GM18519 (cell line): ENCODE results near the gene ACTG2.

Experiments
- ATAC-seq: cut with Tn5 transposase; IDR thresholded peaks from one replicate; pipeline ENCODE4 v1.9.1; 2021; ENCODE audit warnings: mild to moderate bottlenecking, moderate library complexity; ENCODE audit not compliant: unreplicated experiment, low FRiP score

The ACTG2 gene

DNA sequence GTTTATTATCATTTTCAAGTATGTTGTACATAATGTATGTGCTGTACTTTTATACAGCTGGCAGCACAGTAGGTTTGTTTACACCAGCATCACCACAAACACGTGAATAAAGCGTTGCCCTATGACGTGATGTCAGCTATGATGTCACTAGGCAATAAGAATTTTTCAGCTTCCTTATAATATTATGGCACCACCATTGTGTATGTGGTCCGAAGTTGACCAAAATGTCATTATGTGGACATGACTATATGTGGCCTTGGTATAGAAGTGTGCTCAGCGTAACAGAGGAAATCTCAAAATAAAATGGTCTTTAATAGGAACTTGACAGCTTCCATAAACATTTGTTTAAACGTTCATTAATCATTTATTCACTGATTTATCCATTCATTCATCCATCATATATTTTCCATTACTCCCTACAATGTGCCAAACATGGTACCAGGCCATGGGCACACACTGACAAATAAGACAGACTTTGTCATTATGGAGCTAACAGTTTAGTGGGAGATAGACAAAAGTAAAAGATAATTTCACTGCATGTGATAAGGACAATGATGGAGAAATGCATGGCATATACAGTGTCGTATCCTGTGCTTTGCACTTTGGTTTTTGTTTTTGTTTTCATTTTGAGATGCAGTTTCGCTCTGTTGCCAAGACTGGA lies 18.9 kb downstream of the ACTG2 start:
- no peak for ATAC-seq

DNA sequence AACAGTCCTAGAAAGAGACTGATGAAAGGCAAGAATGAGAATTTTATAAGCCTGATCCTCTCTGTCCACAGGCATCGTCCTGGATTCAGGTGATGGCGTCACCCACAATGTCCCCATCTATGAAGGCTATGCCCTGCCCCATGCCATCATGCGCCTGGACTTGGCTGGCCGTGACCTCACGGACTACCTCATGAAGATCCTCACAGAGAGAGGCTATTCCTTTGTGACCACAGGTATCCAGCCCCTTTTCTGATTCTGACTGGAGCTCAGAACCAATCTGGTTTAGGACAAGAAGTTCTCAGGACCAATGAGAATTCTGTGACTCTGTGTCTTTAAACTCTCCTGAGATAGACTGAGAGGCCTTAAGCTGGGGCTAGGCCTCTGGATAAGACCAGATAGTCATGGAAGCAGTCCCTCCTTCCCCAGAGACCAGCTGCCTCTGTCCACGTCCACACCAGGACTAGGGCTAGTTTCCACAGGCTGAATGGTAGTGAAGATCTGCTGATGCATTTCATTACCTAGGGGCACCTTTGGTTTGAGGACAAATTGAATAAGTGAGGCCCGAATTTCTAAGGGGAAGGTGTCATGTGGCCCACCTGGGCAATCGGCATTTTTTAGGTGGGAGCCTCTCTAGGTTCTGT lies 20.7 kb downstream of the ACTG2 start:
- no peak for ATAC-seq

DNA sequence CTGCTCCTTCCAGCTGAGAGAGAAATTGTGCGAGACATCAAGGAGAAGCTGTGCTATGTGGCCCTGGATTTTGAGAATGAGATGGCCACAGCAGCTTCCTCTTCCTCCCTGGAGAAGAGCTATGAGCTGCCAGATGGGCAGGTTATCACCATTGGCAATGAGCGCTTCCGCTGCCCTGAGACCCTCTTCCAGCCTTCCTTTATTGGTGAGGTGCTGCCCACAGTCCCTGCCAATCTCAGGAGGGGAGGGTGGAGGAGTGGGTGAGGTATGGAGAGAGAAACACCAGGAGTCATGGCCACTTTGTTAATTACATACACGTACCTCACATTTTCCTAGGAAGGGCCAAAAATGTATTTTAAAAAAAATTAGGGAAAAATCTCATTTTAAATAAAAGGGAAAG lies 21.9 kb downstream of the ACTG2 start:
- no peak for ATAC-seq

DNA sequence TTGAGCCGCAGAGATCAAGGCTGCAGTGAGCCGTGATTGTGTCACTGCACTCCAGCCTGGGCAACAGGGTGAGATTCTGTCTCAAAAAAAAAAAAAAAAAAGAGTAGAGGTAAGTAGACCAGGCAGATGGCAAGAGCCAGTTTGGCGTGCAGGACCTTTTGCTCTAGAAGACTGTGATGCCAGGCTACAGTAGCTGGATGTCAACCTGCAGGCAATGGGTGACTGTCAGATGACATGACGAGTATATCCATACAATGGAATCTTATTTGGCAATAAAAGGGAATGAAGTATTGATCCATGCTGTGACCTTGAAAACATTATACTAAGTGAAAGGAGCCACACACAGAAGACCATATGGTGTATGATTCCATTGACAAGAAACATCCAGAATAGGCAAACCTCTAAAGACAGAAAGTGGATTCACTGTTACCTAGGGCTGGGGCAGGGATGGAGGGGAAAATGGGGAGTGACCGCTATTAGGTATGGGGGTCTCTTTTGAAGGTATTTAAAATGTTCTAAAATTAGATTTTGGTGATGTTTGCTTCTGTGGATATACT lies 22.7 kb downstream of the ACTG2 start:
- no peak for ATAC-seq

DNA sequence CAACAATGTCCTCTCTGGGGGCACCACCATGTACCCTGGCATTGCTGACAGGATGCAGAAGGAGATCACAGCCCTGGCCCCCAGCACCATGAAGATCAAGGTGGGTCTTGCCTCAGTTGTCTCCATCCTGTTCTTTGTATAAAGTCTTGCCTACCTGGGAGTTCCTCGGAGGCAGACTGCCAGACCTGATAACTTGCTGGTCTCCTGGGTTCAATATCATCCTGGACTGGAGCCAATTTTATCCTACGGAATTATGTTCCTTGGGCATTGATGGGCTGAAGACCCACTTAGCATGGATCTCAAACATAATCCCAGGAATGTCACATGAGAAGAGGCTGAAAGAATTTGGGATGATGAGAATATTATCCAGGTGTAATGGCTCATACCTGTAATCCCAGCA lies 23.9 kb downstream of the ACTG2 start:
- ATAC-seq, result no peak

DNA sequence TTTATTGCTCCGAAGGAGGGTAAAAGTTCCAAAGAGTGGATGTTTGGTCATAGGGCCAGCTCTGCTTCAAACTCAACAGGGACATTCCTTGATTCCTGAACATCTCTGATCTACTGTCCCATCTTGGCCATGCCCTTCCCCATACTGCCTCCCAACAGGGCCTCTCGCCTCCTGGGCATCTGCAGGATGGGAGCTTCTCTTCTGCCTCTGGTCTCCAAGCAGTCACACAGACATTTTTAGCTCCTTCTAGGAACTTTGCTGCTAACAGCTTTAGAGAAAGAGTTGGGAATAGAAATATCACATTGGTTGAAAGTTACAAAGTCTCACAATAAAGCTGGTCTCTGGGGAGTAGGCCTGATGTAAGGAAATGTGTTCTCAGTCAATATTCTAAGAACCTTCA lies 24.5 kb downstream of the ACTG2 start:
- no peak for ATAC-seq

DNA sequence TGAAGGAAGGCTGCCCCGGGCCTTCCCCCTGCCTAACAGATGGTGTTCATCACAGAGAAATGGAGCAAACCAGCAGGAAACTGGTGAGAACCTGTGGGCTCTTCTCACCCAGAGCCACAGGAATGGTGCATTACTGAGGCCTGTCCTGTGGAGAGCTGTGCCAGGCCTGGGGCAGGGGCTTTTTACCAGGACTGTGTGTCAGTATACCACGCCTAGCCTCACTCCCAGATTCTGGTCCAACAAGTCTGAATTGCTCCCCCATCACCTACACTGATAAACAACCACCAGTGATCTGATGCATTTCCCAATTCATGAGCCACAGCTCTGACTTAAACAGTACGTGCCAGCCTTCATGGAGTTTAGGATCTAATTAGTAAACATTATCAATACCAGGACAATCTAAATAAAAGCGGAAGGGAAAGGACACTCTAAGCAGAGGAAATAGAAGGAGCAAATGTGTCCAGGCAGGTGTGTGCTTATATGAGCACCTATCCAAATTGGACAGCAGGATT lies 24.9 kb downstream of the ACTG2 start:
- ATAC-seq, result no peak

DNA sequence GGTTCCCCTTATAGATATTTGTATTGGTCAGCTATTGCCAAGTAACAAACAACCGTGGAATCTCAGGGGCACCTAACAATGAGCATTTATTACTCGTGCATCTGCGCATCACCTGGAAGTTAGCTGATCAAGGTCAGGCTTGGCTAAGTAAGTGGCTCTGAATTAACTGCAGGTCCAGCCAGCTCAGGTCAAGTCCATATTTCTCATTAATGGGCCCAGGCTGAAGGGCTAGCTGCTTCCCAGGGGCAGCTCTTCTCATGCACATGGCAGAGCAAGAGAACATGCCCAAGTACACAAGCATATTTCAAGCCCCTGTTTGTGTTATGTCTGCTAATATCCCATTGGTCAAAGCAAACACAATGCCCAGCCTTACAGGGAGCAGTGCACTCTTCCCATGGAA lies 26.0 kb downstream of the ACTG2 start:
- ATAC-seq, result no peak

DNA sequence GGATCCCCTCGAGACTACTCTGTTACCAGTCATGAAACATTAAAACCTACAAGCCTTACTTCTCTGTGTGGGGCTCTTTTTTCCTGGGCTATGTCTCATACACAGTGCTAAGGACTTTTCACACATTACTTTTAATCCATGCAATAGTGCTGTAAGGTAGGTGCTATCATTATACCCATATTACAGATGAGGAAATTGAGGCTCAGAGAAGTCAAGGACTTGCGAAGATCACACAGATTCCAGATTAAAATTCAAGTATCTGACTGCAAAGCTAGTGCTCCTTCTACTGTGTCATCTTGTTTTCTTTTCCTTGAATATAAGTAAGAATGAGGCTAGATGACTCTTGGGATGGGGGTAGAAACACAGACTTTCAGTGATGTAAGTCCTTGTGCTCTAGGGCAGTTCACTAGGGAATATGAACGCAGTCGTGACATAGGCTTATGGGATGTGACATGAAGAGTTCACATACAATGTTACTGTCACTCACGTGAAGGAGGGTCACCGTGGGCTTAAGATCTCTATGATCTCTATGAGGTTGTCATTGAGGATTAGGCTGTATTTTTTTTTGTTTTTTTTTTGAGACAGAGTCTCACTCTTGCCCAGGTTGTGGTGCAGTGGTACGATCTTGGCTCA lies 26.9 kb downstream of the ACTG2 start:
- ATAC-seq, result no peak

DNA sequence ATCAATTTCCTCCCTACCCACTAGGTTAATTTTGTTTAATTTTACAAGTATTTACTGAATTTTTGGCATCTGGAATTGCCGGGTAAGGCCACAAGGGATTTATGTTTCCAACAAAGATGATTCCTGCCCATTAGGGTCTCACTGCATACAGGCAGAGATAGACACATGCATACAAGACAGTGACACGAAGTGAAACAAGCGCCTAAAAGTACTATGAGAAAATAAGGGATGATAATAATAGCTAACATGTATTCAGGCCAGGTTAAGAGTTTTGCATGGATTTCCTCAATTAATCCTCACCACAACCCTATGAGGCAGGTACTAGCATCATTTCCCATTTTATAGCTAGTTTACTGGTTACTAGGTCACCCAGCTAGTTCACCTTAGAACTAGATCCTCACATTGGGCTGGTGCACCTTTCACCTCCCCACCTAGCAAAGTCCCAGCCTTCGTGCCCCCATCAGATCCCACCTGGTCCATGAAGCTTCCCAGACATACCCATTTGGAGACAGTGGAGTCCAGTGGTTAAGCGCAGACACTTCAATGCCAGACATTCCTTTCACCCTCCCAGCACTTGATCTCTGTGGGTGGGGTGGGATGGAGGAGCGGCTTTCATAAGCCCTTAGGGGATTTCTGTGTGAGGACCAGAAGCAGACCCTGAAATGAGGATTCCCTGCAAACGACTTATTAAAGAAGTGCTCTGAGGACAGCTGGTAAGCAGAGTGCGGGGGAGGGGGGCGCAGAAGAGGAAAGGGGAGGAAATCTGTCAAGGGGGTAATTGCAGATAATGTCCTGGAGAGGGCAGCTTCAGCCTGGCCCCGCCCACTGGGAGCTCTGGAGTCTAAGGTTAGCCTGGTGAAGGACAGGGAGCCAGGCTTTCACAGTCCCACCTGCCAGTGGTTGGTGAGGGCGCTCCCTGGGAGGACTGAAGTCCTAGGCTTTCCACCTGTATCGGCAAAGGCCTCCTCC lies 28.1 kb downstream of the ACTG2 start:
- no peak for ATAC-seq

DNA sequence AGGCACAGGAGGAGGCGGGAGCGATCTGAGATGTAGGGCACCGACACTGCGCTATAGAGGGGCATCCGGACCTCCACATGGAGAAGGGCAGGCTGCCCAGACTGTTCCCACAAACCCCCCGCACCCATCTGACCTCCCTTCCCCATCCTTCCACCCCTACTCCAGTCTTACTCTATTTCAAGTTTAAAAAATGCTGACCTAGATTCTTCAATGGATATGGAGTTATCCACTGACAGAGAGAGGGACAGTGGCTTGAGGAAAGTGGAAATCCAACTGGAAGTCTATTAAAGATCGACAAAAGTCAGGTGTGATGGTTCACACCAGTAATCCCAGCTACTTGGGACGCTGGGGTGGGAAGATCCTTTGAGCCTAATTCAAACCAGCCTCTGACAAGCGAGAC lies 28.8 kb downstream of the ACTG2 start:
- no peak for ATAC-seq

DNA sequence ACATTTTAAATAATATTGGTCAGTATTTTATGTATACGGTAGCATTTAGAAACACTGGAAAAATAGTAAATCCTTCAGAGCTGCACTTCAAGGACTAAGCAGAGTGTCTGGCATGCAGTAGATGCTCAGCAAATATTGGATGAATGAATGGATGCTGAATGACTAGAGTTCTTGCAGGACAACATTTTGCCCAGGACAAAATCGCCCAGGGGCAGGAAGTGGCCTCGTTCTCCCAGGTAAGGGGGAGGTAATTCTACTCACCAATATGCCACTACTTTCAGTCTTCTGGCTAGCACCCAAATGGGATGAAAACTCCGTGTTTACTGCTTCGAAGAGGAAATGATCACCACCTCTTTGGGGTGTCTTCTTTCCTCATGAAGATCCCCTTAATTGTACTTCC lies 29.9 kb downstream of the ACTG2 start:
- ATAC-seq, result no peak

DNA sequence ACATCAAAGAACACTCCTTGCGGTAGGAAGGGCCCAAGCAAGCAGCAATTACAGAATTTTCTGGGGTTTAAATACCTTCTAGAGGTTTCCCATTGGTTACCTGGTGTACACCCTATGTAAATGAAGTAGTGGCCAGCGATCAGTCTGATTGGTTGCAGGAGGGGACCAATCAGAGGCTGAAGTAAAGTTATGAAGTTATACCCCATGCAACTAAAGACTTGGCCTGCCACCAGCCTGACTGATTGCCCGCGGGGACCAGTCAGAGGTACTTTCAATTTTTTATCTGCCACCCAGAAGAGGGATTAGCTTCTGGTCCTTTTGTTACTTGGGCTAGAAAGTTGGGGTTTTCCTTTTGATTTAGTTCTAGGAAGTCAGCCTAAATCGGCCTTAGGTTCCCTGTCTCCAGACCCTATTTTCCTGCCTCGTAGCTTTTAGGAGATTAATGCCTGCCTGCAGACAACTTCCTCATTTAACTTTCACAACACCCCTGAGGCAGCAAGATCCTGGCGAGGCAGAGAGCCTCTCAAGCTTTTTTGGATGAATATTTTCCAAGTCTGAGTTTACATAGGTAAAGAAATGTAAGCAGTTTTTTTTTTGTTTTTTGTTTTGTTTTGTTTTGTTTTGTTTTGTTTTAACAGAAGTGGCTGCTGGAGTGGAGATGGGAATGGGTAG lies 32.4 kb downstream of the ACTG2 start:
- no peak for ATAC-seq

DNA sequence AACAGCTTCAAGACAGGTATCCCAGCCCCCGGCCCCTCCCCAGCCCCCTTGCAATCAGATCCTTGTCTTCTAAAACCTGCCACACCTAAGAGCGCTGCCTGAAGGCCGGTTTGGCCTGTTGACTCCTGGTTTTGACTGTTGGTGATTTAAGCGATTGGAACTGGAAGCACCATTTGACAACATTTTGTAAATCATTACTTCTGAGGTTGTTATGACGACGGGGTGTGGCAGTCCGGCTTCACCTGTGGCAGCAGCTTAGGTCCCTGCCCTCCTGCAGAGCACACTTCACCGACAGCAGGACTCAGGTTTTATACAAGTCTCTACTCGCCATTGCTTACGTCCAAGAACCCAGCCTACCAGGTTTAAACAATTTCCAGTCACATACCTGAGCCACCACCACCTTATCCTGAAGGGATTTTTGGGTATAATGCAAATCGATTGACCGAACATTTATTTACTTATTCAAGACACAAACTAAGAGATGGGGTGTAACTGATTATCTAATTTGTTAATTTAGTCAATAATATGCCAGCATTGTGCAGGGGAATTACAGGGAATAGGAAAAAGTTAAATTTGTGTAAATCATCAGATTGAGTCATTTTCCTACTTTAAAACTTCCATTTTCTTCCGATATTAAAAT lies 33.2 kb downstream of the ACTG2 start:
- no peak for ATAC-seq

DNA sequence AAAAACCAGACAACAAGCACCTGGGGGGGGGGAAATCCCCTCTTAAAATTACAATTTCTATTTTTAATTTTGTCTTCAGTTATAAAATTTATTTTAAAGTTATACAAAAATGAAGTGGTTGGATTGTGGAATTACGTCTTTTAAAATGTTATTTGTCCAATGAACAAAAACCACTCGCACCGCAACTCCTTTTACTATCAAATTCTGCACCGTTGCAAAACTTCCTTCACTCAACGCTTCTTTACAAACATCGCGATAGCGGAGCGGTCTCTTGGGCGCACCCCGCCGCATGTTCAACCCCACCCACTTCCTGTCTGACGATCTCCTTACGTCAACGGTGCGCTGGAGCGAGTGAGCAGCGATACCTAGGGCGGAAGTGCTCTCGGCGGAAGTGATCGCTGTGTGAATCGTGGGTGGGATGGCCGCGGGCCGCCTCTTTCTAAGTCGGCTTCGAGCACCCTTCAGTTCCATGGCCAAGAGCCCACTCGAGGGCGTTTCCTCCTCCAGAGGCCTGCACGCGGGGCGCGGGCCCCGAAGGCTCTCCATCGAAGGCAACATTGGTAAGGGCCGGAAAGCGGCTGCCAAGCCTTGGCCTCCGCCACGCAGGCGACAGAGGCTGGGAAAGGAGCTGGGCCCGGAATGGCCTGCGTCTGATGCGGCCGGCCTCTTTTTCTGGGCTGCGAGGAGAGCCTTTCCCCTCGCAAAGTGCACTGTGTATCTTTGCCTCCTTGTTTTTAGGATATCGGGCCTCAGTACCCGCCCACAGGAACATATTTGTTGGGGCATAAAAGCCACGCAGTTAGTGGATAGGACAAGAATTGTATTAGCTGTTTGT lies 33.9 kb downstream of the ACTG2 start, which contains the start of gene DGUOK:
Gene DGUOK (plus strand): TSS at position 388 of the 835 bp plus-strand sequence. CDS start 31 bp downstream, at position 419.
- ATAC-seq, result peak; percentile 97

DNA sequence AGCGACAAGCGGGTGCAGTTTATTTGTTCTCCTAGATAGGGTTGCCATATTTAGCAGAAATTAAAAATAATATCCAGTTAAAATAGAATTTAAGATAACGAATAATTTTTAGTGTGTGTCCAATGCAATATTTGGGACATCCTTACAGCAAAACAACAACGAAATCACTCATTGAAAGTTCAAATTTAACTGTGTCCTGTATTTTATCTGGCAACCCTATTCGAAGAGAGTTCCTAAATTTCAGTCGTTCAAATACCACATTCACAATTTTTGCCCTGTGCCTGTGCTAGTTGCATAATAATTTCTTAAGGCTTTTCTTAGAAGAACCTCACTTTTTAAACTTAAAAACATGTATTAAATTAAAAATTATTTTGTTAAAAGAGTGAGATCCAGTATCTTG lies 34.5 kb downstream of the ACTG2 start:
- ATAC-seq, result no peak

DNA sequence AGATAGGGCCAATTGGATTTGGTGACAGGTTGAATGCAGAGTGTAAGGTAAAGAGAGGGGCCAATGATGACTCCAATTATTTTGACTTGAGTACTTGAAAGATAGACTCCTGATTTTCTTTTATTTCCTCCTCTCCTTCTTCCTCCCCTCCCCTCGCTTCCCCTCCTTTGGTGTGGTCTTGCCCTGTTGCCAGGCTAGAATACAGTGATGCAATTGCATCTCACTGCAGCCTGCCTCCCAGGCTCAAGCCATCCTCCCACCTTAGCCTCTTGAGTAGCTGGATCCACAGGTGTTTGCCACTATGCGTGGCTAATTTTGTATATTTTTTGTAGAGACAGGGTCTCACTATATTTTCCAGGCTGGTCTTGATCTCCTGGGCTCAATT lies 36.1 kb downstream of the ACTG2 start:
- ATAC-seq, result no peak

DNA sequence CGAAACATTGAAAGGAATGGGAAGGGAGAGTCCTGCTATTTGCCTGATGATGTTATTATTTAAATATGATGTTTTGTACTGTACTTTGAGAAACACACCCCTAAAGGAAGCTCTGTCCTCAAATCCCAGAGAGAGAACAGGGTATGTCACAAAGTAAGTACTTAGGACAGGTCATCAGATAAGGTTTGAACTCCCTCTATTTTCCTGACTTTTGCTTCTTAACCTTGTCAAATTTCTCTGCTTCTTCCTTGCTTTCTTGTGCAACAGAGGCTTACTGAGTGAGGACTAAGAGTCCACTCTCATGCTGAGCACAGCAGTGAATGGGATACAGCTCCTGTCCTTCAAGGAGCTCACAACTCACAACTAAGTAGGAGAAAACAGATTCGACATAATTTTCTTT lies 37.6 kb downstream of the ACTG2 start:
- ATAC-seq, result no peak
